Activated naive CD4-positive, alpha-beta T cell treated with anti-CD3 and anti-CD28 coated beads, Interleukin-2, amount 50 U/mL, for 24 hours (primary cell): ENCODE results near the gene ABCF3.
"Not testable (repeated sequence)": the region's sequence is repeated elsewhere in the genome, so short reads cannot be mapped to it uniquely, and the experiment has no call there.

Experiments
- H3K27ac Mint-ChIP-seq: one replicate; pipeline ENCODE4 v1.8.0; 2021; ENCODE audit warnings: mild to moderate bottlenecking, mixed read lengths
- H3K27me3 Mint-ChIP-seq: one replicate; pipeline ENCODE4 v1.8.0; 2021; ENCODE audit warnings: mixed read lengths
- H3K36me3 Mint-ChIP-seq: one replicate; pipeline ENCODE4 v1.8.0; 2021; ENCODE audit warnings: mixed read lengths
- H3K4me1 Mint-ChIP-seq: one replicate; pipeline ENCODE4 v1.8.0; 2021; ENCODE audit warnings: mixed read lengths
- H3K4me3 Mint-ChIP-seq: one replicate; pipeline ENCODE4 v1.8.0; 2021; ENCODE audit warnings: mild to moderate bottlenecking, mixed read lengths
- H3K9me3 Mint-ChIP-seq: one replicate; pipeline ENCODE4 v1.8.0; 2021; ENCODE audit warnings: mixed read lengths

Gene ABCF3

GRCh38 chr3:184186184-184186901 lies at the start of gene ABCF3:
TSS of gene ABCF3 (plus strand) at chr3:184186199. CDS start at chr3:184186208, 9 bp downstream.
- H3K9me3 Mint-ChIP-seq: no peaks in the 10 kb centered on the region
- peak within 1 kb of the TSS; percentile 99 for H3K4me3 Mint-ChIP-seq
- peaks cover 10% of the 10 kb centered on the region for H3K36me3 Mint-ChIP-seq
- no peaks in the 10 kb centered on the region for H3K27me3 Mint-ChIP-seq
- H3K27ac Mint-ChIP-seq: peak within 1 kb of the TSS; percentile 98
- peaks cover 48% of the 10 kb centered on the region for H3K4me1 Mint-ChIP-seq

- Mint-ChIP-seq H3K27ac (no peak overlapping the region), H3K36me3 (peaks cover 13% of the 10 kb centered on the region)
Measured at GRCh38 chr3:184140436-184140835, 45.6 kb upstream of the ABCF3 start.

GRCh38 chr3:184142199-184142598 lies 43.8 kb upstream of the ABCF3 start:
- no peaks in the 10 kb centered on the region for H3K27me3 Mint-ChIP-seq
- H3K27ac Mint-ChIP-seq: no peak overlapping the region
- peaks cover 9% of the 10 kb centered on the region for H3K4me1 Mint-ChIP-seq
- H3K36me3 Mint-ChIP-seq: peaks cover 12% of the 10 kb centered on the region
- H3K9me3 Mint-ChIP-seq: no peaks in the 10 kb centered on the region
- no peak overlapping the region for H3K4me3 Mint-ChIP-seq

More at GRCh38 chr3:184140436-184140835, 45.6 kb upstream of the ABCF3 start:
- no peaks in the 10 kb centered on the region for H3K9me3 Mint-ChIP-seq
- H3K4me1 Mint-ChIP-seq: peaks cover 23% of the 10 kb centered on the region
- no peak overlapping the region for H3K4me3 Mint-ChIP-seq
- no peaks in the 10 kb centered on the region for H3K27me3 Mint-ChIP-seq

GRCh38 chr3:184143327-184143726 lies 42.7 kb upstream of the ABCF3 start:
- peaks cover 8% of the 10 kb centered on the region for H3K36me3 Mint-ChIP-seq
- H3K27me3 Mint-ChIP-seq: no peaks in the 10 kb centered on the region
- no peaks in the 10 kb centered on the region for H3K4me1 Mint-ChIP-seq
- no peak overlapping the region for H3K4me3 Mint-ChIP-seq
- no peaks in the 10 kb centered on the region for H3K9me3 Mint-ChIP-seq
- H3K27ac Mint-ChIP-seq: no peak overlapping the region

GRCh38 chr3:184144505-184144904 lies 41.5 kb upstream of the ABCF3 start:
- Mint-ChIP-seq H3K27ac (no peak overlapping the region), H3K27me3 (no peaks in the 10 kb centered on the region), H3K4me1 (no peaks in the 10 kb centered on the region), H3K36me3 (peaks cover 6% of the 10 kb centered on the region), H3K9me3 (no peaks in the 10 kb centered on the region), H3K4me3 (no peak overlapping the region)

GRCh38 chr3:184145111-184145524 lies 40.9 kb upstream of the ABCF3 start:
- no peaks in the 10 kb centered on the region for H3K27me3 Mint-ChIP-seq
- H3K27ac Mint-ChIP-seq: no peak overlapping the region
- H3K4me1 Mint-ChIP-seq: no peaks in the 10 kb centered on the region
- no peak overlapping the region for H3K4me3 Mint-ChIP-seq
- no peaks in the 10 kb centered on the region for H3K9me3 Mint-ChIP-seq
- peaks cover 4% of the 10 kb centered on the region for H3K36me3 Mint-ChIP-seq

- H3K27ac Mint-ChIP-seq: no peak overlapping the region
- no peaks in the 10 kb centered on the region for H3K9me3 Mint-ChIP-seq
- H3K27me3 Mint-ChIP-seq: no peaks in the 10 kb centered on the region
- H3K36me3 Mint-ChIP-seq: no peaks in the 10 kb centered on the region
- H3K4me3 Mint-ChIP-seq: no peak overlapping the region
- no peaks in the 10 kb centered on the region for H3K4me1 Mint-ChIP-seq
Measured at GRCh38 chr3:184145751-184146270, 40.2 kb upstream of the ABCF3 start.

GRCh38 chr3:184148076-184148475 lies 37.9 kb upstream of the ABCF3 start:
- no peak overlapping the region for H3K27ac Mint-ChIP-seq
- H3K9me3 Mint-ChIP-seq: no peaks in the 10 kb centered on the region
- no peaks in the 10 kb centered on the region for H3K4me1 Mint-ChIP-seq
- H3K4me3 Mint-ChIP-seq: no peak overlapping the region
- no peaks in the 10 kb centered on the region for H3K27me3 Mint-ChIP-seq
- no peaks in the 10 kb centered on the region for H3K36me3 Mint-ChIP-seq

GRCh38 chr3:184149123-184149522 lies 36.9 kb upstream of the ABCF3 start:
- H3K4me1 Mint-ChIP-seq: no peaks in the 10 kb centered on the region

GRCh38 chr3:184149770-184150169 lies 36.2 kb upstream of the ABCF3 start:
- not testable (repeated sequence) for H3K36me3 Mint-ChIP-seq, H3K4me1 Mint-ChIP-seq, H3K9me3 Mint-ChIP-seq, H3K4me3 Mint-ChIP-seq, H3K27me3 Mint-ChIP-seq, H3K27ac Mint-ChIP-seq

More at GRCh38 chr3:184149123-184149522, 36.9 kb upstream of the ABCF3 start:
- no peaks in the 10 kb centered on the region for H3K36me3 Mint-ChIP-seq
- H3K27me3 Mint-ChIP-seq: no peaks in the 10 kb centered on the region
- no peak overlapping the region for H3K4me3 Mint-ChIP-seq
- no peak overlapping the region for H3K27ac Mint-ChIP-seq
- H3K9me3 Mint-ChIP-seq: no peaks in the 10 kb centered on the region

GRCh38 chr3:184154885-184155643 lies 30.9 kb upstream of the ABCF3 start, which contains the start of gene DVL3:
TSS of gene DVL3 (plus strand) at chr3:184155377. CDS start at chr3:184155636, 259 bp downstream.
- Mint-ChIP-seq H3K27ac (peak within 1 kb of the TSS; percentile 95), H3K36me3 (no peaks in the 10 kb centered on the region), H3K4me3 (peak within 1 kb of the TSS; percentile 97), H3K9me3 (no peaks in the 10 kb centered on the region), H3K27me3 (no peaks in the 10 kb centered on the region), H3K4me1 (peaks cover 19% of the 10 kb centered on the region)

- Mint-ChIP-seq H3K27ac (peak overlapping the region; percentile 95), H3K4me3 (peak overlapping the region; percentile 97), H3K27me3 (no peaks in the 10 kb centered on the region), H3K9me3 (no peaks in the 10 kb centered on the region), H3K36me3 (no peaks in the 10 kb centered on the region), H3K4me1 (peaks cover 25% of the 10 kb centered on the region)
Measured at GRCh38 chr3:184155644-184156521, 30.1 kb upstream of the ABCF3 start.

- Mint-ChIP-seq H3K4me1 (peaks cover 28% of the 10 kb centered on the region), H3K4me3 (peak overlapping the region; percentile 97), H3K36me3 (no peaks in the 10 kb centered on the region), H3K27ac (no peak overlapping the region), H3K9me3 (no peaks in the 10 kb centered on the region), H3K27me3 (no peaks in the 10 kb centered on the region)
Measured at GRCh38 chr3:184156522-184156955, 29.5 kb upstream of the ABCF3 start.

GRCh38 chr3:184157206-184157605 lies 28.8 kb upstream of the ABCF3 start:
- peaks cover 30% of the 10 kb centered on the region for H3K4me1 Mint-ChIP-seq
- peak overlapping the region; percentile 97 for H3K4me3 Mint-ChIP-seq
- H3K27me3 Mint-ChIP-seq: no peaks in the 10 kb centered on the region
- no peaks in the 10 kb centered on the region for H3K36me3 Mint-ChIP-seq
- H3K27ac Mint-ChIP-seq: peak overlapping the region; percentile 19
- no peaks in the 10 kb centered on the region for H3K9me3 Mint-ChIP-seq

- Mint-ChIP-seq H3K27me3 (no peaks in the 10 kb centered on the region), H3K4me3 (no peak overlapping the region), H3K27ac (no peak overlapping the region), H3K36me3 (no peaks in the 10 kb centered on the region), H3K9me3 (no peaks in the 10 kb centered on the region), H3K4me1 (peaks cover 30% of the 10 kb centered on the region)
Measured at GRCh38 chr3:184158404-184158803, 27.6 kb upstream of the ABCF3 start.
